Right atrium auricular region (tissue), 2 donors: Measurements from ENCODE around the gene CNTN5. TPM values are rescaled to one million over a fixed set of nuclear protein-coding genes. Genes with fewer than 3 reads are reported as not detected.

Source experiments
- DNase-seq: peaks from one replicate; pipeline ENCODE4 v3.0.0-alpha.2; 2019; ENCODE audit warnings: low spot score
- H3K27ac ChIP-seq, 2 donors: fragments of 200-600 bp; sonication (generic); 1 replicate in 1 of 2; 2 replicates in 1 of 2; pipeline ENCODE4 v1.5.1; 2016 to 2019
- H3K27me3 ChIP-seq, 2 donors: fragments of 200-600 bp; sonication (generic); one replicate each; pipeline versions ENCODE4 v1.5.1 to v1.6.0; 2017 to 2019
- H3K36me3 ChIP-seq: fragments of 200-600 bp; sonication (generic); one replicate; pipeline ENCODE4 v1.5.1; 2016
- H3K4me1 ChIP-seq, 2 donors: fragments of 200-600 bp; sonication (generic); one replicate each; pipeline versions ENCODE4 v1.5.1 to v1.6.0; 2017 to 2019
- H3K4me3 ChIP-seq, 2 donors: fragments of 200-600 bp; sonication (generic); 1 replicate in 1 of 2; 2 replicates in 1 of 2; pipeline ENCODE4 v1.5.1; 2017 to 2019; ENCODE audit warnings: mild to moderate bottlenecking in 1 of 2, moderate library complexity in 1 of 2
- H3K9me3 ChIP-seq, 2 donors: fragments of 200-600 bp; sonication (generic); one replicate each; pipeline ENCODE4 v1.5.1; 2019
- CTCF ChIP-seq, 2 donors: fragments of 200-600 bp; sonication (generic); IDR thresholded peaks; one replicate each; pipeline ENCODE4 v1.5.1; 2019; ENCODE audit warnings: antibody characterized with exemption in 2 of 2
- total RNA-seq, 2 donors: library from RNA; depleted of rRNA; stranded (reverse); fragments of >200 nt; gene quantifications; one replicate each; pipeline ENCODE4 v1.1.0, GENCODE V29; 2016

Gene CNTN5
- total RNA-seq, 2 donors from 2014 or later, result not detected

GRCh38 chr11:99686838-99687237, 666.1 kb downstream of the CNTN5 start:
- no peak for DNase-seq
- no peaks in the 10 kb centered on the region for H3K36me3 ChIP-seq
- no peak overlapping the region for H3K27ac ChIP-seq
- no peak overlapping the region for H3K4me3 ChIP-seq
- H3K4me1 ChIP-seq, result no peaks in the 10 kb centered on the region
- H3K9me3 ChIP-seq, result no peaks in the 10 kb centered on the region
- no peaks in the 10 kb centered on the region for H3K27me3 ChIP-seq
- TF ChIP-seq CTCF (IDR thresholded peaks at IDR 0.05), result no peak

GRCh38 chr11:99687320-99687719, 666.6 kb downstream of the CNTN5 start:
- no peaks in the 10 kb centered on the region for H3K9me3 ChIP-seq
- H3K27me3 ChIP-seq, result no peaks in the 10 kb centered on the region
- no peaks in the 10 kb centered on the region for H3K4me1 ChIP-seq
- no peak for DNase-seq
- no peaks in the 10 kb centered on the region for H3K36me3 ChIP-seq
- no peak overlapping the region for H3K27ac ChIP-seq
- no peak overlapping the region for H3K4me3 ChIP-seq
- TF ChIP-seq CTCF (IDR thresholded peaks at IDR 0.05), result no peak

GRCh38 chr11:99693941-99694492, 673.3 kb downstream of the CNTN5 start:
- no peak for DNase-seq
- Histone ChIP-seq H3K36me3 (no peaks in the 10 kb centered on the region), H3K27me3 (no peaks in the 10 kb centered on the region), H3K27ac (no peak overlapping the region), H3K9me3 (no peaks in the 10 kb centered on the region), H3K4me3 (no peak overlapping the region), H3K4me1 (no peaks in the 10 kb centered on the region)
- TF ChIP-seq CTCF (IDR thresholded peaks at IDR 0.05), result no peak

GRCh38 chr11:99695106-99695505, 674.4 kb downstream of the CNTN5 start:
- H3K4me3 ChIP-seq, result no peak overlapping the region

GRCh38 chr11:99706848-99707247, 686.1 kb downstream of the CNTN5 start:
- no peaks in the 10 kb centered on the region for H3K27me3 ChIP-seq
- no peak for DNase-seq
- H3K27ac ChIP-seq, result no peak overlapping the region
- H3K9me3 ChIP-seq, result no peaks in the 10 kb centered on the region
- no peaks in the 10 kb centered on the region for H3K36me3 ChIP-seq
- no peaks in the 10 kb centered on the region for H3K4me1 ChIP-seq
- no peak overlapping the region for H3K4me3 ChIP-seq
- no peak for TF ChIP-seq CTCF (IDR thresholded peaks at IDR 0.05)

More at GRCh38 chr11:99695106-99695505, 674.4 kb downstream of the CNTN5 start:
- no peak overlapping the region for H3K27ac ChIP-seq
- no peak for DNase-seq
- H3K36me3 ChIP-seq, result no peaks in the 10 kb centered on the region
- H3K27me3 ChIP-seq, result no peaks in the 10 kb centered on the region
- TF ChIP-seq CTCF (IDR thresholded peaks at IDR 0.05), result no peak
- H3K4me1 ChIP-seq, result no peaks in the 10 kb centered on the region
- no peaks in the 10 kb centered on the region for H3K9me3 ChIP-seq
